SK-N-SH (cell line): Measurements from ENCODE around the gene GFOD2. TPM values are rescaled to one million over a fixed set of nuclear protein-coding genes. Genes with fewer than 3 reads are reported as not detected.

Source experiments
- CTCF ChIA-PET: fragments of 300-600, 350-600 bp; formaldehyde crosslinking; extraction: SDS; loops from one replicate; lab custom pipeline; 2021; lab: Yijun Ruan, JAX
- POLR2A ChIA-PET: fragments of 350-600 bp; sonication (Branson Sonifier 250); formaldehyde crosslinking; extraction: SDS; loops from one replicate; lab custom pipeline; 2020; ENCODE audit warnings: antibody characterized with exemption, inconsistent platforms; lab: Yijun Ruan, JAX
- DNase-seq: peaks from one replicate; pipeline ENCODE4 v3.0.0; 2012
- H2AFZ ChIP-seq: fragments of 200-600 bp; sonication (generic); 2 replicates; pipeline ENCODE4 v1.8.1; 2016; ENCODE audit warnings: antibody characterized with exemption, mild to moderate bottlenecking, low read depth
- H3F3A ChIP-seq: fragments of 200-600 bp; sonication (generic); replicated peaks from 2 replicates; pipeline ENCODE3; 2016; ENCODE audit warnings: antibody characterized with exemption, mild to moderate bottlenecking; ENCODE audit not compliant: insufficient read depth
- H3K27ac ChIP-seq, 2 experiments: fragments of 200-500 bp in 1 of 2; fragments of 200-600 bp in 1 of 2; sonication (Bioruptor generic) in 1 of 2; sonication (generic), shearing (Covaris generic) in 1 of 2; 2 replicates each; pipeline versions ENCODE4 v1.5.1 to v1.6.1; 2014 to 2016; ENCODE audit warnings: low read depth in 2 of 2, inconsistent platforms in 1 of 2, low read length in 1 of 2, mild to moderate bottlenecking in 1 of 2, mixed read lengths in 1 of 2
- H3K27me3 ChIP-seq: fragments of 200-600 bp; sonication (generic), shearing (Covaris generic); 2 replicates; pipeline ENCODE4 v1.6.1; 2016; ENCODE audit warnings: mixed run types; ENCODE audit not compliant: insufficient read depth
- H3K36me3 ChIP-seq, 2 experiments: fragments of 200-500 bp in 1 of 2; fragments of 200-600 bp in 1 of 2; sonication (Bioruptor generic) in 1 of 2; sonication (generic) in 1 of 2; replicated peaks in 1 of 2; 2 replicates each; pipeline versions ENCODE3 to v1.5.1; 2014 to 2016; ENCODE audit warnings: low read length in 1 of 2, mild to moderate bottlenecking in 1 of 2; ENCODE audit not compliant: insufficient read depth in 2 of 2, control insufficient read depth in 1 of 2
- H3K4me1 ChIP-seq, 2 experiments: fragments of 200-500 bp in 1 of 2; fragments of 200-600 bp in 1 of 2; sonication (Bioruptor generic) in 1 of 2; sonication (generic), shearing (Covaris generic) in 1 of 2; 2 replicates each; pipeline versions ENCODE4 v1.5.1 to v1.6.1; 2014 to 2016; ENCODE audit warnings: low read depth in 1 of 2, low read length in 1 of 2, mixed run types in 1 of 2; ENCODE audit not compliant: insufficient read depth in 2 of 2, control insufficient read depth in 1 of 2
- H3K4me2 ChIP-seq: fragments of 200-600 bp; sonication (generic), shearing (Covaris generic); 2 replicates; pipeline ENCODE4 v1.6.1; 2017; ENCODE audit warnings: mixed run types
- H3K4me3 ChIP-seq, 2 experiments: fragments of 200-500 bp in 1 of 2; fragments of 200-600 bp in 1 of 2; sonication (Bioruptor generic) in 1 of 2; sonication (generic), shearing (Covaris generic) in 1 of 2; 2 replicates each; pipeline versions ENCODE4 v1.5.1 to v1.8.1; 2014 to 2016; ENCODE audit warnings: low read depth in 2 of 2, inconsistent platforms in 1 of 2, low read length in 1 of 2, mild to moderate bottlenecking in 1 of 2, mixed read lengths in 1 of 2, moderate library complexity in 1 of 2
- H3K79me2 ChIP-seq: fragments of 200-600 bp; sonication (generic); 2 replicates; pipeline ENCODE4 v1.8.1; 2017; ENCODE audit warnings: mild to moderate bottlenecking; ENCODE audit not compliant: insufficient read depth
- H3K9ac ChIP-seq: fragments of 200-600 bp; sonication (generic); 2 replicates; pipeline ENCODE4 v1.6.1; 2017; ENCODE audit warnings: mixed run types
- H3K9me2 ChIP-seq: fragments of 200-600 bp; sonication (generic); 2 replicates; pipeline ENCODE4 v1.6.1; 2017; ENCODE audit warnings: mixed run types
- H3K9me3 ChIP-seq: fragments of 200-600 bp; sonication (generic); 2 replicates; pipeline ENCODE4 v1.6.1; 2017; ENCODE audit warnings: mixed run types, mild to moderate bottlenecking, moderate library complexity
- H4K20me1 ChIP-seq: fragments of 200-600 bp; sonication (generic); 2 replicates; pipeline ENCODE4 v1.6.1; 2017; ENCODE audit warnings: mild to moderate bottlenecking, mixed run types; ENCODE audit not compliant: insufficient read depth
- CHD2 ChIP-seq: fragments of 150-350 bp; IDR thresholded peaks from 2 replicates; pipeline ENCODE4 v1.6.1; 2018; ENCODE audit warnings: low read length; ENCODE audit not compliant: partially characterized antibody
- GABPA ChIP-seq: IDR thresholded peaks from 2 replicates; pipeline ENCODE4 v1.4.0; 2012; ENCODE audit warnings: low read depth, mild to moderate bottlenecking
- MAX ChIP-seq: IDR thresholded peaks from 2 replicates; pipeline ENCODE4 v1.4.0; 2012; ENCODE audit warnings: low read depth
- RCOR1 ChIP-seq: fragments of 150-350 bp; IDR thresholded peaks from 2 replicates; pipeline ENCODE4 v1.6.1; 2017; ENCODE audit warnings: antibody characterized with exemption, low read length
- SMC3 ChIP-seq: IDR thresholded peaks from 2 replicates; pipeline ENCODE4 v1.6.1; 2012; ENCODE audit warnings: low read depth, low read length, improper control_type of control experiment
- ZBTB33 ChIP-seq: IDR thresholded peaks from 2 replicates; pipeline ENCODE4 v1.4.0; 2012; ENCODE audit warnings: low read depth, borderline replicate concordance
- WGBS: methylation state at CpG from one replicate; pipeline ENCODE4 v1.1.6; 2017; ENCODE audit warnings: low lambda C conversion rate; 5-methylcytosine and 5-hydroxymethylcytosine counted together
- polyA plus RNA-seq, 3 experiments: library from polyadenylated mRNA; depleted of rRNA; stranded (reverse); fragments of >200 nt; gene quantifications; 2 replicates each; pipeline ENCODE4 v1.2.3, GENCODE V29; 2012

GFOD2 gene
- polyA plus RNA-seq, 1 of the 3 experiments (the other 2 are of a cell fraction): 19.0 TPM

GRCh38 chr16:67666559-67667452 lies 52.3 kb downstream of the GFOD2 start, which contains the start of the genes C16orf86 and ENKD1:
Gene C16orf86 (plus strand): TSS chr16:67666814. CDS start chr16:67666971, 157 bp downstream.
Gene ENKD1 (minus strand): TSS chr16:67666750. CDS start chr16:67666442, 308 bp downstream.
- H3F3A ChIP-seq: peaks cover 14% of the 10 kb centered on the region
- H3K9ac ChIP-seq: peak within 1 kb of the TSS; percentile 75
- no peaks in the 10 kb centered on the region for H3K27me3 ChIP-seq
- H4K20me1 ChIP-seq: no peaks in the 10 kb centered on the region
- POLR2A ChIA-PET: interaction anchor here (0.7 to 2.4 kb wide), 6 partner anchors 10 to 186 kb away, joined by 3 to 11 read pairs (median 3); partner anchors contain the start of genes ATP6V0D1, CTCF and RIPOR1
- H3K4me1 ChIP-seq: peaks cover 10 to 26% of the 10 kb centered on the region in 2 experiments; a peak in 2 of 4 replicates
- no peaks in the 10 kb centered on the region for H3K9me2 ChIP-seq
- H3K4me2 ChIP-seq: peak within 1 kb of the TSS; percentile 99
- WGBS: 38% methylated on average over 34 of the region's 78 CpGs
- peak within 1 kb of the TSS; percentile 56 to 86 for H3K27ac ChIP-seq
- peaks cover 3% of the 10 kb centered on the region; the same call in 1 of the 2 replicates for H3K79me2 ChIP-seq
- peak within 1 kb of the TSS; percentile 67 to 73 for H3K4me3 ChIP-seq
- TF ChIP-seq CHD2: peak; percentile 90
- no peak for TF ChIP-seq ZBTB33
- TF ChIP-seq GABPA: peak; percentile 86
- TF ChIP-seq RCOR1: no peak
- TF ChIP-seq, all 33 proteins: peak for 2
- CTCF ChIA-PET: interaction anchor here (0.6 to 18.3 kb wide), 26 partner anchors 9 to 374 kb away, joined by 3 to 246 read pairs (median 8); partner anchors contain the start of genes ATP6V0D1, CARMIL2, CTCF and RIPOR1
- peak; percentile 96 for DNase-seq
- Histone ChIP-seq H3K36me3 (peaks cover 0 to 13% of the 10 kb centered on the region in 2 experiments), H2AFZ (peak within 1 kb of the TSS; percentile 94), H3K9me3 (no peaks in the 10 kb centered on the region)

- TF ChIP-seq SMC3 (no peak), MAX (peak; percentile 27)
- H3K9me2 ChIP-seq: no peaks in the 10 kb centered on the region
- H3K4me2 ChIP-seq: peak overlapping the region; percentile 99
- H3K4me1 ChIP-seq: peaks cover 10 to 33% of the 10 kb centered on the region in 2 experiments; a peak in 2 of 4 replicates
- peak overlapping the region; percentile 56 to 66; a peak in 3 of 4 replicates for H3K27ac ChIP-seq
- H3K9ac ChIP-seq: peak overlapping the region; percentile 75
- no peaks in the 10 kb centered on the region for H3K9me3 ChIP-seq
- H3K27me3 ChIP-seq: no peaks in the 10 kb centered on the region
- 10% methylated on average over 2 of the region's 46 CpGs for WGBS
- no peaks in the 10 kb centered on the region for H4K20me1 ChIP-seq
- CTCF ChIA-PET: interaction anchor here (1.1 to 18.3 kb wide), 11 partner anchors 14 to 238 kb away, joined by 3 to 246 read pairs (median 9); partner anchors contain the start of genes ATP6V0D1, CARMIL2 and CTCF
- H3K4me3 ChIP-seq: peak overlapping the region; percentile 67 to 73
- peaks cover 3% of the 10 kb centered on the region; the same call in 1 of the 2 replicates for H3K79me2 ChIP-seq
- peak overlapping the region; percentile 94; the same call in 1 of the 2 replicates for H2AFZ ChIP-seq
- peak; percentile 82 for DNase-seq
- POLR2A ChIA-PET: interaction anchor here (0.8 to 2.4 kb wide), 6 partner anchors 10 to 180 kb away, joined by 3 to 11 read pairs (median 4); partner anchors contain the start of genes CTCF and RIPOR1
- H3F3A ChIP-seq: peaks cover 19% of the 10 kb centered on the region
- H3K36me3 ChIP-seq: peaks cover 0 to 13% of the 10 kb centered on the region in 2 experiments
Measured at GRCh38 chr16:67666032-67666551, 53.0 kb downstream of the GFOD2 start.
